CD4-positive, alpha-beta memory T cell (primary cell): ENCODE data around the gene ALX3. TPM values are rescaled to one million over a fixed set of nuclear protein-coding genes. Genes with fewer than 3 reads are reported as not detected.

Experiments used
- CTCF ChIA-PET: fragments of 350-600 bp; sonication (Branson Sonifier 250); formaldehyde crosslinking; loops from one replicate; lab custom pipeline; 2021; ENCODE audit warnings: inconsistent platforms; ENCODE audit not compliant: partially characterized antibody; lab: Charles Lee
- POLR2A ChIA-PET: fragments of 350-600 bp; sonication (Branson Sonifier 250); formaldehyde crosslinking; loops from one replicate; lab custom pipeline; 2021; ENCODE audit not compliant: partially characterized antibody; lab: Charles Lee
- DNase-seq, 5 donors: peaks; one replicate each; pipeline versions ENCODE4 v3.0.0 to v3.0.0-alpha.2; 2020 to 2022; ENCODE audit warnings: mixed read lengths in 1 of 5
- H3K27ac ChIP-seq: one replicate; pipeline ENCODE4 v1.7.0; 2013; ENCODE audit warnings: low read depth, low read length
- H3K27me3 ChIP-seq: 2 replicates; pipeline ENCODE4 v1.7.0; 2013; ENCODE audit warnings: mild to moderate bottlenecking, low read length, moderate library complexity; ENCODE audit not compliant: insufficient read depth
- H3K36me3 ChIP-seq: 2 replicates; pipeline ENCODE4 v1.7.0; 2013; ENCODE audit warnings: mild to moderate bottlenecking, low read length, moderate library complexity; ENCODE audit not compliant: insufficient read depth
- H3K4me1 ChIP-seq: 2 replicates; pipeline ENCODE4 v1.7.0; 2013; ENCODE audit warnings: mild to moderate bottlenecking, low read length, moderate library complexity; ENCODE audit not compliant: insufficient read depth
- H3K4me3 ChIP-seq, 2 donors: one replicate each; pipeline ENCODE4 v1.7.0; 2013; ENCODE audit warnings: low read length in 2 of 2, mild to moderate bottlenecking in 1 of 2
- H3K9me3 ChIP-seq, 2 donors: one replicate each; pipeline ENCODE4 v1.7.0; 2013; ENCODE audit warnings: low read length in 2 of 2, control low read depth in 1 of 2; ENCODE audit not compliant: control insufficient read depth in 1 of 2
- H3K27ac Mint-ChIP-seq, 7 donors: one replicate each; pipeline ENCODE4 v1.8.0; 2020 to 2021; ENCODE audit warnings: mixed read lengths in 7 of 7, mild to moderate bottlenecking in 6 of 7, inconsistent platforms in 3 of 7, moderate library complexity in 3 of 7
- H3K27me3 Mint-ChIP-seq, 2 donors: one replicate each; pipeline ENCODE4 v1.8.0; 2020 to 2021; ENCODE audit warnings: mixed read lengths in 2 of 2
- H3K36me3 Mint-ChIP-seq, 2 donors: one replicate each; pipeline ENCODE4 v1.8.0; 2020 to 2021; ENCODE audit warnings: mixed read lengths in 2 of 2, inconsistent platforms in 1 of 2, mild to moderate bottlenecking in 1 of 2
- H3K4me1 Mint-ChIP-seq, 4 donors: one replicate each; pipeline ENCODE4 v1.8.0; 2020 to 2021; ENCODE audit warnings: mixed read lengths in 4 of 4, mild to moderate bottlenecking in 1 of 4
- H3K4me3 Mint-ChIP-seq, 8 donors: one replicate each; pipeline ENCODE4 v1.8.0; 2020 to 2021; ENCODE audit warnings: mixed read lengths in 8 of 8, mild to moderate bottlenecking in 7 of 8, moderate library complexity in 6 of 8, inconsistent platforms in 3 of 8
- H3K9me3 Mint-ChIP-seq, 8 donors: one replicate each; pipeline ENCODE4 v1.8.0; 2020 to 2021; ENCODE audit warnings: mixed read lengths in 8 of 8, mild to moderate bottlenecking in 5 of 8, inconsistent platforms in 3 of 8, moderate library complexity in 1 of 8
- intact Hi-C: fragments of 100-400 bp; cut with micrococcal nuclease; formaldehyde crosslinking; loops from one replicate; pipeline ENCODE4 v1.15.1; 2023
- polyA plus RNA-seq, 2 donors: library from polyadenylated mRNA; unstranded; fragments of 300-500 nt; fragmentation: Illumina TruSeq; gene quantifications; one replicate each; pipeline ENCODE4 v1.2.3, GENCODE V29; 2021
- total RNA-seq, 2 experiments: library from RNA; stranded (reverse); gene quantifications; one replicate each; pipeline ENCODE4 v1.2.3, GENCODE V29; 2021

Gene ALX3
- total and polyA plus RNA-seq, 4 experiments from 2014 or later = not detected

DNA sequence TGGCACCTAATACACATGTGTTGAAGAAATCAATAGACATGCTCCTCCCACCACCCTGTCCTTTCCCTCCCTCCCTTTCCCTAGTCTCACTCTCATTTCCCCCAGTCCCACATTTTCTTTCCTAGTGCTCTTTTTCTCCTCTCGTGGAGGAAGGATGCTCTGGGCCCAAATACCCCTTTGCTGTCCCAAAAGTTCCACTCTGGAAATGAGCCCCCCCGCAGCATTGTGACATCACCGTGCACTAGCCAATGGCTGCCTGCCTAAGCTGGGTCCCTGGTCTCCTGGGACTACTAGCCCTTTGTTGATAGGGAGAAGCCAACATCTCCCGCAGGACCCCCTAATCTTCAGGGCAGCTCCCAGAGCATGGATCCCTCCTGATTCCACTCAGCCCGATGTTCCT, 41.7 kb upstream of the ALX3 start, which contains the start of gene UBL4B:
Gene UBL4B, plus strand, starts transcription at position 301 of the 400 bp plus-strand sequence. Its CDS starts 92 bp downstream, at position 393.
- Mint-ChIP-seq H3K36me3 (no peaks in the 10 kb centered on the region), H3K9me3 (no peaks in the 10 kb centered on the region), H3K4me3 (no peak within 1 kb of the TSS), H3K4me1 (no peaks in the 10 kb centered on the region), H3K27me3 (peaks cover 18 to 37% of the 10 kb centered on the region in 2 donors), H3K27ac (peak within 1 kb of the TSS in 2 of 7 donors; percentile 47 to 67)
- Histone ChIP-seq H3K4me1 (no peaks in the 10 kb centered on the region), H3K9me3 (no peaks in the 10 kb centered on the region), H3K27ac (no peak within 1 kb of the TSS), H3K27me3 (peaks cover 4% of the 10 kb centered on the region), H3K4me3 (no peak within 1 kb of the TSS), H3K36me3 (no peaks in the 10 kb centered on the region)
- ChIA-PET CTCF (interaction anchor here (0.6 to 1.5 kb wide), 4 partner anchors 9 to 105 kb away, joined by 3 to 5 read pairs (median 3); no protein-coding TSS in a partner anchor), POLR2A (no interaction called here)
- intact Hi-C loops = no loop called here
- no peak for DNase-seq

- Mint-ChIP-seq H3K4me1 (no peaks in the 10 kb centered on the region), H3K36me3 (no peaks in the 10 kb centered on the region), H3K9me3 (no peaks in the 10 kb centered on the region), H3K4me3 (no peak overlapping the region), H3K27ac (no peak overlapping the region), H3K27me3 (peaks cover 12 to 32% of the 10 kb centered on the region in 2 donors)
- Histone ChIP-seq H3K4me1 (no peaks in the 10 kb centered on the region), H3K27me3 (no peaks in the 10 kb centered on the region), H3K9me3 (no peaks in the 10 kb centered on the region), H3K27ac (no peak overlapping the region), H3K4me3 (no peak overlapping the region), H3K36me3 (no peaks in the 10 kb centered on the region)
- no peak for DNase-seq
- intact Hi-C loops = no loop called here
- POLR2A ChIA-PET = no interaction called here
- CTCF ChIA-PET = no interaction called here
These were observed 40.6 kb upstream of the ALX3 start for GRCh38 chr1:110111081-110111480.

- ChIA-PET POLR2A (no interaction called here), CTCF (interaction anchor here (1.3 to 6.4 kb wide), 3 partner anchors 11 to 79 kb away, joined by 3 to 44 read pairs (median 40); no protein-coding TSS in a partner anchor)
- H3K36me3 Mint-ChIP-seq = no peaks in the 10 kb centered on the region
- intact Hi-C loops = no loop called here
- H3K4me1 Mint-ChIP-seq = no peaks in the 10 kb centered on the region
- peaks cover 10 to 21% of the 10 kb centered on the region in 2 donors for H3K27me3 Mint-ChIP-seq
- Histone ChIP-seq H3K27me3 (no peaks in the 10 kb centered on the region), H3K4me3 (no peak overlapping the region), H3K4me1 (no peaks in the 10 kb centered on the region), H3K36me3 (no peaks in the 10 kb centered on the region), H3K9me3 (no peaks in the 10 kb centered on the region), H3K27ac (no peak overlapping the region)
- no peaks in the 10 kb centered on the region for H3K9me3 Mint-ChIP-seq
- H3K4me3 Mint-ChIP-seq = no peak overlapping the region
- DNase-seq = no peak
- no peak overlapping the region for H3K27ac Mint-ChIP-seq
These were observed 37.5 kb upstream of the ALX3 start for GRCh38 chr1:110107867-110108469.

DNA sequence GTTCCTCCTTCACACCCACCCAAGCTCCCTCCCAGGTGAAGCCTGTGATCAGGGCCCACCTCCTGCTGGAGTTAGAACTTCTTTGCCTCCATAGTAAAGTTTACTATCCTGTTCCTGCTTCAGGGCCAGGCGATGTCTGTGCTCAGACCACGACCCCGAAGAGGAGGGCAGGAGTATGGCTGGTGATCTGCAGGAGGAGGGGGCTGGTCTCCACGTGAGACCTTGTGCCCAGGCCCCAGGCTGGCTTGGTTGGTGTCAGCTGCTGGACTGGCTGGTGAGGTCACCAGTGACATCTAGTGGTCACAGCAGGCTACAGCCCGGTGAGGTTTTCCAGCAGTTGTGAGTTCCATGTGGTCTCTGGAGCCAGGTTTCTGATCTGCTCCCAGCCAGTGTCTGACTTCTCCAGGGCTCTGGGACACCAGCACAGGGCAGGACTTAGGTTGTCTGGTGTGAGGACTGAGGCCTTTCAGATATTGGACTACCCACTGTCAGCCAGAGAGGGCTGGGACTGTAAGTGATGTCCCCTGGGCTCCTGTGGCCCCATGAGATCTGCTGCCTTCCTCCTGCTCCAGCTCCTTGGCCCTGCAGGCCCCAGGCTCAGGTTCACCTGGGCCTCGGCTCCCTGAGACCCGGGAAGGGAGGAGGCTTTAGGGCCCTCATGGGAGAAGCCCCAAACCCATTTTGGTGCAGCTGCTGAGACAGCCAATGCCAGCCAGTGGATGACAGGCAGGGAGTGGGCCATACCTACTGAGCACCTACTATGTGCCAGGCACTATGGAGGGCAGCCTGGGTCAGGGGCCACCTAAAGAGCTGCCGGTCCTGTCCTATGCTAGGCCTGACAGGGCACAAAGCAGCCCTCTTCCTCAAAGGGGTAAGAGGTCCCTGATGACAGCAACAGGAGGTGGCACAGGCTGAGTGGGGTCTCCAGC, 35.8 kb upstream of the ALX3 start:
- Mint-ChIP-seq H3K27me3 (peaks cover 6 to 10% of the 10 kb centered on the region in 2 donors), H3K36me3 (no peaks in the 10 kb centered on the region), H3K27ac (peak overlapping the region in 1 of 7 donors; percentile 56), H3K4me3 (no peak overlapping the region), H3K9me3 (no peaks in the 10 kb centered on the region), H3K4me1 (no peaks in the 10 kb centered on the region)
- CTCF ChIA-PET = interaction anchor here (0.6 to 6.4 kb wide), 17 partner anchors 8 to 354 kb away, joined by 3 to 44 read pairs (median 5); no protein-coding TSS in a partner anchor
- POLR2A ChIA-PET = no interaction called here
- H3K36me3 ChIP-seq = no peaks in the 10 kb centered on the region
- no peaks in the 10 kb centered on the region for H3K4me1 ChIP-seq
- DNase-seq = peak; percentile 43 to 56 (median 53)
- no peak overlapping the region for H3K4me3 ChIP-seq
- H3K27ac ChIP-seq = no peak overlapping the region
- intact Hi-C loops = loop anchor here (1.0 kb wide), 1 partner anchor 53 kb away; no protein-coding TSS in a partner anchor
- no peaks in the 10 kb centered on the region for H3K27me3 ChIP-seq
- no peaks in the 10 kb centered on the region for H3K9me3 ChIP-seq

GRCh38 chr1:110102081-110102480, 31.6 kb upstream of the ALX3 start:
- no peak overlapping the region for H3K27ac Mint-ChIP-seq
- peaks cover 1 to 4% of the 10 kb centered on the region in 2 donors for H3K27me3 Mint-ChIP-seq
- Histone ChIP-seq H3K36me3 (no peaks in the 10 kb centered on the region), H3K9me3 (no peaks in the 10 kb centered on the region), H3K4me1 (no peaks in the 10 kb centered on the region), H3K27ac (no peak overlapping the region), H3K4me3 (no peak overlapping the region), H3K27me3 (no peaks in the 10 kb centered on the region)
- H3K4me3 Mint-ChIP-seq = no peak overlapping the region
- POLR2A ChIA-PET = no interaction called here
- CTCF ChIA-PET = interaction anchor here (1.1 to 6.4 kb wide), 5 partner anchors 11 to 49 kb away, joined by 3 to 40 read pairs (median 20); partner anchors contain the start of gene UBL4B
- no peak for DNase-seq
- no peaks in the 10 kb centered on the region for H3K4me1 Mint-ChIP-seq
- intact Hi-C loops = no loop called here
- H3K9me3 Mint-ChIP-seq = no peaks in the 10 kb centered on the region
- no peaks in the 10 kb centered on the region for H3K36me3 Mint-ChIP-seq

DNA sequence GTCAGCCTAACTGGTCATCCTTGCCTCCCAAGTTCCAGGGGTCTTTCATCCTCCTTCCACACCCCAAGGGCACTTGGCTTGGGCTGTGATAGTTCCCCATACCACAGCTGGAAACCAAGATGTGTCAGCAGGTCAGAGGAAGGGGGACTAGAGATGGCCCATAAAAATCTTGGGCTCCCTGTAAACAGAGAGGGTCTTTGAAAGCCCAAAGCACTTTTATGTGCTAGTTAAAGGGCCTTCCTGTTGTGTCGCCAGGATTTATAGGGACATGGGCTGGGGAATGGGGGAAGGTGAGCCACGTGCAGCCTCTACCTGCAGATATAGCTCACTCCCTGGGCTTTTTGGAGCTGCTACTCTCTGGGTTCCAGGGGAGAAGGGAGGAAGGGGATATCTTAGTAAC, 29.9 kb upstream of the ALX3 start:
- no peaks in the 10 kb centered on the region for H3K4me1 Mint-ChIP-seq
- no peaks in the 10 kb centered on the region for H3K36me3 Mint-ChIP-seq
- Histone ChIP-seq H3K9me3 (no peaks in the 10 kb centered on the region), H3K27me3 (no peaks in the 10 kb centered on the region), H3K36me3 (no peaks in the 10 kb centered on the region), H3K4me3 (no peak overlapping the region), H3K4me1 (no peaks in the 10 kb centered on the region), H3K27ac (no peak overlapping the region)
- ChIA-PET POLR2A (no interaction called here), CTCF (interaction anchor here (1.1 to 4.0 kb wide), 4 partner anchors 9 to 41 kb away, joined by 3 to 14 read pairs (median 6); no protein-coding TSS in a partner anchor)
- no peak overlapping the region for H3K27ac Mint-ChIP-seq
- H3K4me3 Mint-ChIP-seq = no peak overlapping the region
- no peak for DNase-seq
- H3K9me3 Mint-ChIP-seq = no peaks in the 10 kb centered on the region
- intact Hi-C loops = no loop called here
- peaks cover 4% of the 10 kb centered on the region in 2 donors for H3K27me3 Mint-ChIP-seq
